Measurements from ENCODE around the gene ORM2.
"Not testable (repeated sequence)": the region's sequence is repeated elsewhere in the genome, so short reads cannot be mapped to it uniquely, and the experiment has no call there.

Gene ORM2

DNA sequence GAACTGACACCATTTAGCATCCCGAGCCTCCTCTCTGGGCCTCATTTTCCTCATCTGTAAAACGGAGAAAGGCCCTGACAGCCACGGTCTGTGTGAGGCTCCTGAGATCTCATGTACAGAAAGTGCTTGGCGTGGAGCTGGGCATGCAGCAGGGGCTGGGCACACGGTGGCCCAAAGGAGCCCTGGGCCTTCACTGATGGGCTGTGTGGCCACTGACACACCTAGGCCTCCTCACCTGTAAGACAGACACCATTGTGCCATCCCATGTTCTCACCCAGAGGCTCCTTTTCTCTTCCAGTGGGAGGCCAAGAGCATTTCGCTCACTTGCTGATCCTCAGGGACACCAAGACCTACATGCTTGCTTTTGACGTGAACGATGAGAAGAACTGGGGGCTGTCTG lies 5.2 kb upstream of the ORM2 start:
- no peak overlapping the region for H3K4me3 ChIP-seq (ENCODE audit: low read depth, low read length)
- no peak for TF ChIP-seq CTCF (IDR thresholded peaks at IDR 0.05; ENCODE audit: low read depth, low read length)

- H3K4me3 ChIP-seq (ENCODE audit: low read depth, low read length) = not testable (repeated sequence)
These were observed 4.7 kb upstream of the ORM2 start for GRCh38 chr9:114324965-114325364.

DNA sequence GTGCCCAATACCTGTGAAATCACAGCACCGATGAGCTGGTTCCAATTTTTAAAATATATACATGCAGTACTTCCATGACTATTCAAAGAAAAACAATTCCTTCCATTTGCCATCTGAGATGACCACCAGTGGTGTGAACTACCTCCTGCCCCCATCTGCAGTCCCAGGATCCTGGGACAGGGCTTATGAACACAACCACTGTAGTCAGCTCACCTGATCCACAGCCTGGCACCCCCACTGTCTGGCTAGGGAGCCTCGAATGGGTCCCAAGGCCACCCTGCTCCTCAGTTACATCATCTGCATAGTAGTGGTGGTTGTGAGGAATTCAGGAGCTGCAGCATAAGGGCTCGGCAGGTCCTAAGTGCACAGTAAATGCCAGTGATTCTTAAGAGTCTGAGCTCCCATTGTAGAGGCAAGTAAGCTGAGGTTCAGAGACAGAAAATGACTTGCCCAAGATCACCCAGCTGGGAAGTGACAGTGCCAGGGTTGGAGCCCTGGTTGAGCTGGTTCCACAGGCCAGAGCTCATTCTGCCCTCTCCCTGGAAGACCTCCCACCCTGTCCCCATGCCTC lies 3.9 kb upstream of the ORM2 start:
- H3K4me3 ChIP-seq (ENCODE audit: low read depth, low read length) = not testable (repeated sequence)

DNA sequence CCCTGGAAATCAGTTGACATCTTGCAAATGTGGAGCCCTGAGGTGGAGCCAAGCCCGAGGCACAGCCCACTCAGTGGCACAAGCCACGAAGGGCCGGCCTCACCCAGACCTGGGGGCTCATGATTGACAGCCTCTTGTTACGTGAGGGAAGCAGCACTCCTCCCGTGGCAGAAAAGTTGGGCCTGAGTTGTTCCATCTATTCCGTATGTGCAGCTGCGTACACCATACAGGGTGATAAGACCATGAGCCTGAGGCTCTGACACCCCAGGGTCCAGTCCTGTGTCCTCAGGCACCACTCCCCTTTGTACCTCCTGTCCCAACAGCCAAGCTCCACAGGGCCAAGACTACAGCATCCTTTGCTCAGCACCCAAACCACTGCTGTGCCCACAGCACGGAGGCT lies 1.9 kb upstream of the ORM2 start:
- TF ChIP-seq CTCF (IDR thresholded peaks at IDR 0.05; ENCODE audit: low read depth, low read length) = no peak
- no peak overlapping the region for H3K4me3 ChIP-seq (ENCODE audit: low read depth, low read length)

DNA sequence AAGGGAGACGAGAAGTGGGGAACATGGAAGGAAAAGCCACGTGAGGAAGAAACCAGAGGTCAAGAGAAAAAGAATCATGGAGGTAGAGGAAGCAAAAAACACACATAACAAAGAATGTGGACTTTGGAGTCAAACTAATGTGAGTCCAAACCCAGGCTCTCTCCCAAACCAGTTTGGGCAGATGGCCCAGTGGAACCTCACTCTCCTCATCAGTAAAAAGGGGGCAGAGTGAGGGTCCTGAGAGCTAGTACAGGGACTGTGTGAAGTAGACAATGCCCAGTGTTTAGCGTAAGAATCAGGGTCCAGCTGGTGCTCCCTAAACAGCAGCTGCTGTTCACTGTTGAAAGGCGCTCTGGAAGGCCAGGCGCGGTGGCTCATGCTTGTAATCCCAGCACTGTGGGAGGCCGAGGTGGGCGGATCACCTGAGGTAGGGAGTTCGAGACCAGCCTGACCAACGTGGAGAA lies 1.3 kb upstream of the ORM2 start:
- H3K4me3 ChIP-seq (ENCODE audit: low read depth, low read length) = not testable (repeated sequence)

- not testable (repeated sequence) for H3K4me3 ChIP-seq (ENCODE audit: low read depth, low read length)
These were observed 588 bp upstream of the ORM2 start for GRCh38 chr9:114328937-114329624.

GRCh38 chr9:114330636-114331035 lies 967 bp downstream of the ORM2 start:
- H3K4me3 ChIP-seq (ENCODE audit: low read depth, low read length) = no peak overlapping the region
- TF ChIP-seq CTCF (IDR thresholded peaks at IDR 0.05; ENCODE audit: low read depth, low read length) = no peak

DNA sequence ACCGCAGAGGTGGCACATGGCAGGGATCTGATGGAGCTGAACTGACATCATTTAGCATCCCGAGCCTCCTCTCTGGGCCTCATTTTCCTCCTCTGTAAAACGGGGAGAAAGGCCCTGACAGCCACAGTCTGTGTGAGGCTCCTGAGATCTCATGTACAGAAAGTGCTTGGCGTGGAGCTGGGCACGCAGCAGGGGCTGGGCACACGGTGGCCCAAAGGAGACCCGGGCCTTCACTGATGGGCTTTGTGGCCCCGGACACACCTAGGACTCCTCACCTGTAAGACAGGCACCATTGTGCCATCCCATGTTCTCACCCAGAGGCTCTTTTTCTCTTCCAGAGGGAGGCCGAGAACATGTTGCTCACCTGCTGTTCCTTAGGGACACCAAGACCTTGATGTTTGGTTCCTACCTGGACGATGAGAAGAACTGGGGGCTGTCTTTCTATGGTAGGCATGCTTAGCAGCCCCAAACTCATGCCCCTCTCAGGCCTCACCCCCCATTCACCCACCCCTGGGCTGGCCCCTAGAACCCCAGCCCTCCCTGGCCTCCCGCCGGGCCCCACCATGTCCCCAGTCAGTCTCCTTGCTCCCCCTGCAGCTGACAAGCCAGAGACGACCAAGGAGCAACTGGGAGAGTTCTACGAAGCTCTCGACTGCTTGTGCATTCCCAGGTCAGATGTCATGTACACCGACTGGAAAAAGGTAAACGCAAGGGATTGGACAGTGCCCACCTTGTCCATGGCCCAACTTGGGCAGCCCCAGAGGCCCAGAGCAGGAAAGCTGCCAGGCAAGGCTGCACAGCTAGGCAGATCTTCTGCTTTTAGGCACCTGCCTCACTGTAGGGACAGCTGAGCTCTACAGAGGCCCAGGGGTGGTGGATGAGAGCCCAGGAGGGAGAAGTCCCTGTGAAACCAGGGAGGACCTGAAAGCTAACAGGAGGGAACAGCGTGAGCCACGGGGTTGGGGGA lies 1.8 kb downstream of the ORM2 start:
- not testable (repeated sequence) for H3K4me3 ChIP-seq (ENCODE audit: low read depth, low read length)

GRCh38 chr9:114332474-114333040 lies 2.9 kb downstream of the ORM2 start:
- H3K4me3 ChIP-seq (ENCODE audit: low read depth, low read length) = not testable (repeated sequence)

DNA sequence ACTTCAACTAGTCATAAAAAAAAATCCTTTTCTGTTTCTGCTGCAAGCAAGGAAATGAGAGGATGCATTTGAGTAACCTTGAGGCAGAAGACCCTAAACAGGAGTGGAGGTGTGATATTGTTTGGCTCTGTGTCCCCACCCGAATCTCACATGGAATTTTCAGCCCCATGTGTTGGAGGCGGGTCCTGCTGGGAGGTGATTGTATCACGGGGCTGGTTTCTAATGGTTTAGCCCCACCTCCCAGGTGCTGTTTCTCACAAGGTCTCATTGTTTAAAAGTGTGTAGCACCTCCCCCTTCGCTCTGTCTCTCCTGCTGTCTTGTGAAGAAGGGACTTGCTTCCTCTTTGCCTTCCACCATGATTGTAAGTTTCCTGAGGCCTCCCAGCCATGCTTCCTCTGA lies 4.0 kb downstream of the ORM2 start:
- H3K4me3 ChIP-seq (ENCODE audit: low read depth, low read length) = not testable (repeated sequence)

DNA sequence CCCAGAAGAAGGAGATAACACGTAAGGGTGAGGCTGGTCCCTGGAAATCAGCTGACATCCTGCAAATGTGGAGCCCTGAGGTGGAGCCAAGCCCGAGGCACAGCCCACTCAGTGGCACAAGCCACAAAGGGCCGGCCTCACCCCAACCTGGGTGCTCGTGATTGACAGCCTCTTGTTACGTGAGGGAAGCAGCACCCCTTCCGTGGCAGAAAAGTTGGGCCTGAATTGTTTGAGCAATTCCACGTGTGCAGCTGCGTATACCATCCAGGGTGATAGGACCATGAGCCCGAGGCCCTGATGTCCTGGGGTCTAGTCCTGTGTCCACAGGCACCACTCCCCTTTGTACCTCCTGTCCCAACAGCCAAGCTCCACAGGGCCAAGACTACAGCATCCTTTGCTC lies 4.8 kb downstream of the ORM2 start:
- TF ChIP-seq CTCF (IDR thresholded peaks at IDR 0.05; ENCODE audit: low read depth, low read length) = no peak

More for the DNA sequence above, 4.8 kb downstream of the ORM2 start:
- H3K4me3 ChIP-seq (ENCODE audit: low read depth, low read length) = no peak overlapping the region
